GM20000 (cell line): ENCODE results near the gene TJP3.

ENCODE experiments used
- DNase-seq: peaks from one replicate; pipeline ENCODE4 v3.0.0; 2012; ENCODE audit warnings: low spot score
- TF ChIP-seq, protein P1 (sequence below): IDR thresholded peaks from 2 replicates; pipeline ENCODE4 v1.5.1; 2012; ENCODE audit warnings: mild to moderate bottlenecking, control low read depth; ENCODE audit errors: extremely low read depth, missing control alignments

The TJP3 gene

DNA sequence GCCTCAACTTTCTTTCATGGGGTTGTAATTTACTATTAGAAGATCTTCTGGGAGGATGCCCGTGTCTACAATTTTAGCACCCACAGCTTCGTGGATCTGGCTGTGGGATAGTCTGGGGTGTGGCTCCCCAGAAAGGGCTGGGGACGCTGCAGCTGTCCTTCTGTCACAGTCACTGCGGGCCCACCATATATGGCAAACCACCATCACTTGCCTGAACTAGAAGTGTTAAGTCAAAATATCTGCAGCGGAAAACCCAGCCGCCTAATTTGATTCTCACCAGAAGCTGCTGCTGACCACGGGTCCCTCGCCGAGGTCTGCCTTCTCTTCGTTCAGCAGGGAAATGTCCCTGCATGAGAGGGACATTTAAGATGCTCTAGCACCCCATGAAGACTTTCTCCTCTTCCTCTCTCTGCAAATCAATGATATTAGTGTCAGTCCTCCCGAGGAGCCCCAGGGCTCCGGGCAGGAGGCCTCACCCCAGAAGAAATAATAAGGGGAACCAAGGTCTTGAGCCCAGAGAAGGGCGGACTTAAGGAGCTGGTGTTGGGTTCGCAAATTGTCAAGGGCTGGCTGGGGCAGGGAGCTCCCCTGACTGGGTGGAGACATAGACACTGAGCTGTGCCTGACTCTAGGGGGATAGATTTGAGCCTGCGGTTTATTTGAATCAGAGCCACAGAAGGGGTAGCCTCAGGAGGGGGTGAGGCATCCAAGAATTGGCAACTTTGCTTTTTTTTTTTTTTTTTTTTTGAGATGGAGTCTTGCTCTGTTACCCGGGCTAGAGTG, 81.0 kb downstream of the TJP3 start:
- TF ChIP-seq, protein P1, sequence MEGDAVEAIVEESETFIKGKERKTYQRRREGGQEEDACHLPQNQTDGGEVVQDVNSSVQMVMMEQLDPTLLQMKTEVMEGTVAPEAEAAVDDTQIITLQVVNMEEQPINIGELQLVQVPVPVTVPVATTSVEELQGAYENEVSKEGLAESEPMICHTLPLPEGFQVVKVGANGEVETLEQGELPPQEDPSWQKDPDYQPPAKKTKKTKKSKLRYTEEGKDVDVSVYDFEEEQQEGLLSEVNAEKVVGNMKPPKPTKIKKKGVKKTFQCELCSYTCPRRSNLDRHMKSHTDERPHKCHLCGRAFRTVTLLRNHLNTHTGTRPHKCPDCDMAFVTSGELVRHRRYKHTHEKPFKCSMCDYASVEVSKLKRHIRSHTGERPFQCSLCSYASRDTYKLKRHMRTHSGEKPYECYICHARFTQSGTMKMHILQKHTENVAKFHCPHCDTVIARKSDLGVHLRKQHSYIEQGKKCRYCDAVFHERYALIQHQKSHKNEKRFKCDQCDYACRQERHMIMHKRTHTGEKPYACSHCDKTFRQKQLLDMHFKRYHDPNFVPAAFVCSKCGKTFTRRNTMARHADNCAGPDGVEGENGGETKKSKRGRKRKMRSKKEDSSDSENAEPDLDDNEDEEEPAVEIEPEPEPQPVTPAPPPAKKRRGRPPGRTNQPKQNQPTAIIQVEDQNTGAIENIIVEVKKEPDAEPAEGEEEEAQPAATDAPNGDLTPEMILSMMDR = no peak
- no peak for DNase-seq

DNA sequence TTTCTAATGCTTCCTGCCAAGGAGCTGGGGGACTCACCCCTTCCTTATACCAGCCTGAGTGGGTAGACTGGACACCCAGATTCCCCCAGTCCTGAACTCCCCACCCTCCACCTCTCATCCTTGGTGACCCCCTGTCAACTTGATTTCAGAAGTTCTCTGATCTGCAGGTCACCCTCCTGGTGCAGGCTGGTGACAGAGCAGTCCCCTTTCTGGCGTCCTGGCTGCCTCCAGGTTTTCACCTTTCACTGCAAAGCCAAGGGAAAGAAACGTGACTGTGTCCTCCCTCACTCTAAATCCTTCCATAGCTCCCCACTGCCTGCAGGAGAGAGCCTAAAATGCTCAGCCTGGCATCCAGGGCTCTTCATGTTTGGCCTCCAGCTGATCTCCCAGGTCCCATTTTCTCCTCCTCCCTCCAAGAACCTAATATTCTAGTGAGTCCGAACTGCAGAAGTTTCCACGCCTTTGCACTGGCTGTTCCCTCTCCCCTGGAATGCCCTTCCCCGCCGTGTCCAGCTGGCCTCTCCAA, 82.1 kb downstream of the TJP3 start:
- no peak for DNase-seq
- TF ChIP-seq, protein P1 = no peak

DNA sequence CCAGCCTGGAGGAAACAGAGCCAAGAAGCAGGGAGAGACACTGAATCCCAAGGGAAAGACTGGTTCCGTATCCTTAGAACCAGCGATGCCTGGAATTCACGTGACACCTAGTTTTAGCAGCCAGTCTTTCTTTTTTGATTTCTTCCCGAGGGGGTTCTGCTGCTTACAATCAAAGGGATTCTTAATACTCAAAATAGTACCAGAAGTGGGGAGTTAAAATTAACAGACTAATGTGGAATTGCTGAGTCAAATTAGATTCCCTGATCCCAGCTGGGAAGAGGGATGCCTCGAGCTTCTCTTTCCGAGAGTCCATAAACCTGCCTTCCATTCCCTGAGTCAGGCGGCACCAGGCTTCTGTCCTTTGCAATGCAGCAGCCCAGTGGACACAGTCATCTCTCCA, 82.8 kb downstream of the TJP3 start:
- TF ChIP-seq, protein P1 = no peak
- DNase-seq = no peak

DNA sequence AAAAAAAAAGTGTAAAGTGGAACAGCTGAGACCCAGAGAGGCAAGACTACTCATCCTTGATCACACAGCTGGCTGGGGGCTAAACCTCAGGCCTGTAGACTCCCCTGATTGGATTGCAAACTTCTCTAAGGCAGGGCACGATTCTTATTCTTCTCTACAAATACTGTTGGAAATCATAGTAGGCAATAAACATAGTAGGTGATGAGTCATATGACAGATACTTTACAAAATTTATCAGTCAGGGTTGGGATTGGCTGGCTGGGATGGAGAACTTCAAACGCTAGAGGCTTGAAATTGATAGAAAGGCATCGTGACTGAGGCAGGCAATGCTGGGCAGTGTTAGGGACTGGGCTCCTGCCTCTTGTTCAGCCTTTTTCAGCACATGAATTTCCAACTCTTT, 83.9 kb downstream of the TJP3 start:
- TF ChIP-seq, protein P1 = no peak
- no peak for DNase-seq

DNA sequence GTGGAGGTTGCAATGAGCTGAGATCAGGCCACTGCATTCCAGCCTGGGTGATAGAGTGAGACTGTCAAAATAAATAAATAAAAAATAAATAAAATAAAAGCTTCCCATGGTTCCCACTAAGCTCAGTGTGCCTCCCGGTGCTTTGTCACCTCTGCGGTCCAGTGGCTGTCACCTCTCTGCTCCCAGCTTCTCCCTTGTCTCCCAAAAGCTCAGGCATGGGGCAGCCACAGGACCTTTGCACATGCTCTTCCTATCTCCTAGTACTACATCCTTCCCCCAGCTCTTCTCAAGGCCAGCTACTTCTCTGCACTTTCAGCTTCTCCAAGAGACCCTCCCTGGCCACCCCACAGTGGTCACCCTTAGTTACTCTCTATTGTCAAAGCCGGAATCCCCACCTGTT, 85.6 kb downstream of the TJP3 start:
- TF ChIP-seq, protein P1 = no peak
- DNase-seq = no peak

DNA sequence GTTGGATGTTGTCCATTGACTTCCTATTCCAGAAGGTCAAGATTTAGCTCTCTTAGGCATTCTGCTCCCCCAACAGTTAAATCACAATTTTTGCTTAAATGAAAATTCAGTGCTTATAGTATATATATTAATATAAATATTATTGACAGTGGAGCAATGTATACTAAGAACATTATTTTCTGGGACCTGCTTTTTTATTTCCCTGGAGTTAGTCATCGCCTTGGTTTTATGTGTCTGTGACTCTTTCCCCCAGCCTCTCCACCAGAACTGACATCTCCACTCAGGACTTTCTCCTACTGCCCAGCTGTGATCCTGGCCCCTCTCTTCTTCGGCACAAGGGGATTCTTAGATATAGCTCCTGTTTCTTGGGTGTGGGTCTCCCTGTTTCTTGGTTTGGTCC, 88.2 kb downstream of the TJP3 start:
- TF ChIP-seq, protein P1 = no peak
- DNase-seq = no peak

DNA sequence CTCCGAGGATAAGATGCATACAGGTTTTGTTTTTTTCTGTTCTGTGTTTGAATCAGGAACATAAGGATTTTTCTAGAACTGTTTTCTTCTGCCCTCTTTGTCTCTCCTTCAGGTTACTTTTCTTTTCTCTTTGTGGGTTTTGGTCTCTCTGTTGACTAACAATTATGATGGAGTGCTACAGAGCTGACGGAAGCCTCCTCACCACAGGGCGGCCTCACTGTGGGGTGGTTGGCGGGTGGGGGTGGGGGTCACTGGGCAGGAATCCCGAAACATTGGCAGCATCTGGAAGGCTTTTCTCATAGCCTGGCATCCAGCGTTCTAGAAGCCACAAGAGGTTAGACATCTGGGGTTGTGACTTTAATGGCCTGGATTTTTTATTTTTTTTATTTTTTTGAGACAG, 90.0 kb downstream of the TJP3 start:
- TF ChIP-seq, protein P1 = no peak
- DNase-seq = no peak
